GM18499 (cell line): ENCODE data around the gene STK24.
"Not testable (repeated sequence)": the region's sequence is repeated elsewhere in the genome, so short reads cannot be mapped to it uniquely, and the experiment has no call there.

Source experiments
- ATAC-seq: cut with Tn5 transposase; IDR thresholded peaks from one replicate; pipeline ENCODE4 v1.9.1; 2021; ENCODE audit warnings: moderate number of reproducible peaks; ENCODE audit not compliant: insufficient read depth, unreplicated experiment

STK24 gene

DNA sequence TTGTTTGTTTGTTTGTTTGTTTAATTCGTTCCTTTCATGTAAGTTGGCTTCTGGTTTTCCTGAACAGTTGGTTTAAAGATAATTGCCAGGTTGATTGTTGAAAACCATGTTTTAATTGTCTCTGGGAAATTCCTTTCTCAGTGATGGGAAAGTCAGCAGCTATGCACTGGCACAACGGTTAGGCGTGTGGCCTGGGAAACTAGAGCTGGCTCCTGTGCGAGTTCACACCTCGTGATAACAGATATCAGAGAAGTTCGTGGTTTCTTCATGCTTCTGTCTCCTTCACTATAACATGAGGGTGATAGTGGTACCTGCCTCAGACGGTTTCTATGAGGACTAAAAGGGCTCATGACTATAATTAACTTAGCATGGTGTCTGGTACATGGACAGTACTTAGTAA is 153.5 kb downstream of the STK24 start:
- no peak for ATAC-seq

DNA sequence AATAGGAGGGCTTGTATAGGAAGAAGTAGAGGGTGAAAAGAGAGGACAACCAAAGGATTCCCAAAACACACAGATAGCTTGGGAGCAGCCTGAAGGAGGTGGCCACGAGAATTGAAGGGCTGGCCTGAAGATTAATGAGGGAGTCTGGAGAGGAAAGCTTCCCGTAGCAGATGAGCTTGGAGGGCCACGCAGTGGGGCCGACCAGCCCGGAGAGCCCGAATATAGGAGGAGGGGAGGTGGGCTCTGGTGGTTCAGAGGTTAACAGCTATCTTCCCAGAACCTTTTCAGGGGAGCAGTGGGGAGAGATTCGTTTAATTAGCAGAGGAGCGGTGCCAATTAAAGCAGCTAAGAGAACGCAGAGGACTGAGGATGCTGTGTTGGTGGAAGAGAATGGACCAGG is 154.9 kb downstream of the STK24 start:
- ATAC-seq: no peak

DNA sequence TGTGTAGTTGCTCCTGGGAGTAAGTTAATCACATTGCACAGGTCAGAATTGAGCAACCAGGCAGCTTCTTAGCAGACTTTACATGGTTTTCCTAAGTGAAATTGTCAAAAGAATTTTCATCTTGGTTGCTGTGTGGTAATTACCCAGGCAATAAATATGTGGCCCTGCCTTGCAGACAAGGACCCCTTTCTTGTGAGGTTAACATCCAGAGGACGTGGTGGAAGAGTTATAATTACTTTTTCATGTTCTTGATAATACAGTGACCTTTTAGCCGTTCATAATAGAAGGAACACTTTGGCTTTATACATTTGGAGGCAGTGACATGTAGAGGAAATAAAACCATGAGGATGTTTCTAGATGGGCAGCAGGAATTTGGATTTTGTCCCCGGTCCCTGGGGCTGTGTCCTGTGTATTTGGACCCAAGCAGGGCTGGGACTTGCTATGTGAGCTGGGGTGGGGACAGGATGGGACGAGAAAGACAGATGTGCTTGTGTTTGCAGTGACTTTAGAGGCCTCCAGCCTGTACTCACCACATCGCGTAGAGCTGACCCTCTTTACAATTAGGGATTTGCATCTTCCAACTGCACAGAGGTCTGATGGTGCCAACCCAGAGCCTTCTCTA is 156.2 kb downstream of the STK24 start:
- ATAC-seq: no peak

DNA sequence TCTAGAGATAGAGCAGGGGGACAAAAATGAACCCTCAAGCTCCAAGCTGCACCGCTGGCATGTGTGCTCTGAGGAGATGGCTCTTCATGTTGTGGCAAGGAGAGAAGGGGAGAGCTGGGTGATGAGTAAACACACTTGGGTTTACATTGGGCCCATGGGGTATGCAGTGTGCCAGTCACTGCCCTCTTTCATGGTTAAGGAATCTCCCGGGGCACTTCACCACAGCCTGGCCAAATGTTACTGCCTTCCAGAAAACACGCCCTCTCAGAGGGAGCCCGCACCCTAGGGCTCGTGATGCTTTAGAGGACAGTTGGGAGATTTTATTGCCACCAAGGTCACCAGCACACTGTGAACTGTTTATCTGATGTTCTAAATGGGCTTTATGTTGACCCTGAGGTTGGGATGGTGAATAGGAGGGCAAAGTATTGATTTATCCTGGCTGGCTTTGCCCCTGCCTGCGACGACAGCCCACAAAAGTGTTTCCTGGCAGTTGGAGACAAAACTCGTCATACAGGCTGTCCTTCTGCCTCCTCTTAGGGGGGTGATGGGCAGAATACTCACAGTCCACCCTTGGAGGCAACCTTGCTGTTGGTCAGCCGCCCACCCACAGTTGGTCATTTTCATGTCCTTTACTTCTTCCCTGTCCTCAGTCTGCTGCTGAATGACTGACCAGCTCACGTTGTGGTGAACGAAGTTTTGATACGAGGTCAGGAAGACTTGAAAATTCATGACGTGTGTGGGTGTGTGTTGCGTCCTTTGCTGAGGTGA is 156.9 kb downstream of the STK24 start:
- no peak for ATAC-seq

DNA sequence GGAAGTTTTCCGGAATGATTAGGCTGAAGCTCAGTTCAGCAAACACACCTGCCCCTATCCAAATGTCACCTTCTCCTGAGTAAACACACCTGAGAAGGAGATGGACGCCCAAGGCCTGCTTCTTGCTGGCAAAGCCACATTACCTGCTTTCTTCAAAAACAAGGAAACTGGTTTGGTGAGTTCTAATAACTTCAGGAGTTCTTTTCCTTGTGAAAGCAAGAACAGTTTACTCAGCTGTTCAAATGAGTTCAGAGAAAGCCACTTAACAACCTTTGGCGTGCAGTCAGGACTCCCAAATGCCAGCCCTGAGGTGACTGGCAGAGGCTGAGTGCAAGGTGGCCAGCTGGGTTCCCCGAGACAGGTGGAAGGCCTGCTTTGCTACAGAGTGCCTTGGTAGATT is 160.5 kb downstream of the STK24 start:
- ATAC-seq: no peak

DNA sequence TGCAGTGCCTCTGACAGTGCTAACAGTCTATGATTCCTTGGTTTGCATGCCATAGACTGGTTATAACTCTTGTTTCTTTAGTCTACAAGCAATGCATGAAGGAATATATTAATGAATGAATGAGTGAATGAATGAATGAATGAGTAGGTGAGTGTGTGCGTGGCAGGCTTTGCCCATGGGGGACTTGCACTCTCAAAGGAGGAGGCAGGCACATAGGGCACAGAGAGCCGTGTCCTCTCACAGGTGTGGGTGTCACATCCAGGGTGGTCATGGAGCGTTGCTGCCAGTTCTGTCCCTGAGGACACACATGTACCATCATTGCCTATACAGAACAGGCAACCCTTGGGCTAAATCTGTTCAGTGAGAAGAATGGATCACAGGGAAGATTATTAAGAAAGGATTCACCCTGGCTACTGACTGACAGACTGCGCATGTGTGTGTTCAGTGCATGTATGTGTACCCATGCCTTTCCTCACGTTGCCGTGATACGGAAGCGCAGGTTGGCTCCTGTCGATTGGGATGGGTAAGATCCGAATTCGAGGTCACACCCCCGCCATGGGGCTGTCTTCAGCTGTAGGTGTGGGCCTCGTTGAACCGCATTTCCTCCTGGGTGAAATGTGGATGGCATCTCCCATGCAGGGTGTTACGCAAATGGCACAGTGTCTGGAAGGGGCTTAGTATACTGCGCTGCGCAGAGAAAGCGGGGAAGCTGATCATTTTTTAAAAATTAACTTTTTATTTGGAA is 161.4 kb downstream of the STK24 start:
- no peak for ATAC-seq

DNA sequence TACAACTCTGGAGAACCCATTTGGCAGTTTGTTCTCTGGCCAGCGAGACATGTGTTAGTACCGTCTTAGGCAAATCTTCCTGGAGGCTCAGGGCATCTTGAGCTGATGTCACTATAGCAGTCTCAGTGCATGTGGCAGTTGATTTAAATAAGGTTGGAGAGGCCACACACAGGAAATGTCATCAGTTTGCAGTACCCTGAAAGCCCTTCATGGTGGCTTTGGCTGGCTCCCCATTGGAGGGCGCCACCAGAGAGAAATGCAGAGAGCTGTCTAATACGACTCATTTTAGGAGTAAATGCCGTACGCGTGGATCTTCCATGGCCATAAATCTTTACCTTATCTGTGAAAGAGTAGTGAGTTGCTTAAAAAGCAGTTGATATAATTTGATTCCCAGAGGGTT is 163.1 kb downstream of the STK24 start:
- no peak for ATAC-seq

DNA sequence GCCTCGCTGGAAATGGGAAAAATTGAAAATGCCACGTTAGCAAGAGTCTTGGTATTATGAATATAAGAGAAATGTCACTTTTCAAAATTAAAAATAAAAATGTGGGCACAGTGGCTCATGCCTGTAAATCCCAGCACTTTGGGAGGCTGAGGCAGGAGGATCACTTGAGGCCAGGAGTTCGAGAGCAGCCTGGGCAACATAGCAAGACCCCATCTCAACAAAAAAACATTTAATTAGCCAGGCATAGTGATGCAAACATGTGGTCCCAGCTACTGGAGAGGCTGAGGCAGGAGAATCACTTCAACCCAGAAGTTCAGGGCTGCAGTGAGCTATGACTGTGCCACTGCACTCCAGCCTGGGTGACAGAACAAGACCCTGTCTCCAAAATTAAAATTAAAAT is 163.6 kb downstream of the STK24 start:
- not testable (repeated sequence) for ATAC-seq

DNA sequence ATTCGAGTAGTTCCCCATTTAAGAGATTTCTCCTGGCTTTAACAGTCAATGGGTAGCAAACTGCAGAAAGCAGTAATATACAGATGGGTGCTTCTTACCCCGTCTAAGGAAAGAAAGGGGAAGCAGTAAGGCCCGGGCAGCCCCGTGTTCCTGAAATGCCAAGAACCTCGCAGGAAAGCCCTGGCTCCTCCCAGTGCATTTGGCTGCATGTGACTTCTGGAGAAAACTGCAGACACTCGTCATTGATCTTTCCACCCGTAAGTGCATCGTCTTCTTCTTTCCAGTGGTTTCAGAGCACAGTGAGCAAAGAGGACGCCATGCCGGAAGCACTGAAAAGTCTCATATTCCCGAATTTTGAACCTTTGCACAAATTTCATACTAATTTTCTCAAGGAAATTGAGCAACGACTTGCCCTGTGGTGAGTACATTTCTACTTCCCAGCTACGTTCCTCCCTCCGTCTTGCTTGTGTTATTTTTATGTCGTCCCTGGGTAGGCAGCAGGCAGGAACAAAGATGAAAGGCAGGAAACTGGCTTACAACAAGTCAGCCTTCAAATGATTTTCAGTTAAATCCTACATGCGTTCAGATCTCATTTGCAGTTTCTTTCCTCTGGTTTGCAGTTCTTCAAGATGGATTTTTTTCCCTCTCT is 165.2 kb downstream of the STK24 start:
- no peak for ATAC-seq

DNA sequence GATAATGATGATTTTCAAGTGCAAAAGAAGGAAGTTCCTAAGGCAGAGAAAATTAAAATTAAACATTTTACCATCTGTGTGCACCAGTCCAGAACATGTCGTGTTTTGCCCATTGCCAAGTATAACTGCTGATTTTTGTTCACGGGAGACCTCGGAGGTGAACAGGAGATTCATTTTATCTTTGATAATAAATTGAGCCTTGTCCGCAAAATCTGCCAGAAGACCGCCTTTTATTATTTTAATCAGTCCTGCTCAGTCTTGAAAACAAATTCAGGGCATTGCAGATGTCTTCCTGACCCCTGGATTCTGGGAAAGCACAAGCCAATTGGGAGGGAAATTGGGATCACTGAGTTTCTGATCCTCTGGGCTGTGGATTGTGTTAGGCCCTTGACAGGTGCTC is 165.9 kb downstream of the STK24 start:
- no peak for ATAC-seq

DNA sequence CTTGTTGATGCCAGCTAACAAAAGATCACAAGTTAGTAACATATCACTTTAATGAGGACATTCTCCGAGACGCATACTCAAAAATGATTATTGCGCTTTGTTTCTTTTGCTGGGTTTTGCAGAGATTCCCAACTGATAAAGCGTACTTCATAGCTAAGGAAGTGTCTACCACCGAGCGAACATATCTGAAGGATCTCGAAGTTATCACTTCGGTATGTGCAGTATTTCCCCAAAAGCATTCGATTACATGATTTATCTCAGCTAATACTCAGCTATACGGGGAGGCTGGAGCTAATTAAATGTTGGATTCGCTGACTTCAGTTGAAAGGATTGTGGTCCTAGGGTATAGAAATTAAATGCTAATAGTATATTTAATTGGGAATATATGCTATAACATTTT is 166.3 kb downstream of the STK24 start:
- no peak for ATAC-seq

DNA sequence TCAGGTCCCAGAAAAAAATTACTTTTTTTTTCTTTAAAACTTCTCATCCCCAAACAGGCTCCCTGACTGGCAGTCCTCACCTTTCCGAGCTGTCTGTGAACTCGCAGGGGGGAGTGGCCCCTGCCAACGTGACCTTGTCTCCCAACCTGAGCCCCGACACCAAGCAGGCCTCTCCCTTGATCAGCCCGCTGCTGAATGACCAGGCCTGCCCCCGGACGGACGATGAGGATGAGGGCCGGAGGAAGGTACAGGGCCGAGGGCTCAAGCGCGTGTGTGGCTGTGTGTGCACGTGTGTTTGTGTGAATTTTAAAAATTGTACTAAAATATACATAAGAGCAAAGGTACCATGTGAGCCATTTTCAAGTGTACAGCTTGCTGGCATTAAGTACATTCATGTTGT is 167.6 kb downstream of the STK24 start:
- ATAC-seq: no peak

DNA sequence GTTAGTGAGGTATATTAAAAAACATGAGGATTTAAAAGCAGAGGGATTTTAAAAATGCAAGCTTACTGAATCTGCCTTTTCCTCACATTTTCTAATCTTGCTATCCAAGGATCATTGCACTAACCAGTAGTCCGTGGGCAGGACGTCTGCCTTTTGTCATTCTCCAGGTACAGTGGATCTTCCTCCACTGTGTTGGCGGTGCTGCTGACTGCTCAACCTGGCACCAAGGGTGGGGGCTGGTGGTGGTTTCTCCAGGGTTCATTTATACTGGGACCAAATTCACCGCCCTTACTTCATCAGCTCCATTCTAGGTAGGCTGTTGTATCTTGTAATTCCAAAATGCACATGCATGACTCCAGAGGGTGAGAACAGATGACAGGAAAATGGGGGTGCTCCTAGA is 169.3 kb downstream of the STK24 start:
- ATAC-seq: no peak

DNA sequence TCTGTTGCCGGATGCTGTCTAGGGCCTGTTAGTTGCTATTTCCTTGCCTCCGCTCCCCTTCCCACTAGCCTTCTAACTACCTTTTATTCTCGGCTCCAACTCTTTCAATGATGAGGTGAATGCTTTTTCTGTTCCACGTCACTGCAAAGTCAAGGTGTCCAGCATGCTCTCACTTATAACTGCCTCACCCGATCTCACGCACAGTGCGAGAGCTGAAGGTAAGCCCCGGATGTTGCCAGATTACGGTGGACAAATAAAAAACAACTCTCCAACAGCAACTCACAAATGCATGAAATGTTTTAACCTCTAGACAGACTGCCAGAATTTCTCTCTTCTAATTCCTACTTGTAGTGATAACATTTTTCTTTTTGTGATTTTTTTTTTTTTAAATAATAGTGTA is 169.9 kb downstream of the STK24 start:
- no peak for ATAC-seq

DNA sequence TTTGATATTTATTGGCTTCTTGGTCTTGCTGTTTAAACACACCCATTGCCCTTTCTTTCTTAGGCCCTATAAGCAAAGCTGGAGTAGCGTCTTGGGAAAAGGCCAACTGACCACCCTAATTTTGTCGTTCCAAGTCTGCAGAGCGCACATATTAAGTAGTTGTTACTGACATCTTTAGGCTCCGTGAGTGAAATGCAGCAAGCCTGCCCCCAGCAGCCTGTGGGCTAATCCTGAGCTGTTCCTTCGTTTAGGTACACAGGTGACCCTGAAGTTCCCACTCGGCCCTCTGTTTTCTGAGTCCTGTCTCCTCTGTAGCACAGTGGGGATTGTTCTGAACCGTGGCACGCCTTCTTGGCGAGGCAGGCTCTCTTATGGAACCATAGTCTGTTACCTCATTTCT is 170.5 kb downstream of the STK24 start:
- ATAC-seq: no peak

DNA sequence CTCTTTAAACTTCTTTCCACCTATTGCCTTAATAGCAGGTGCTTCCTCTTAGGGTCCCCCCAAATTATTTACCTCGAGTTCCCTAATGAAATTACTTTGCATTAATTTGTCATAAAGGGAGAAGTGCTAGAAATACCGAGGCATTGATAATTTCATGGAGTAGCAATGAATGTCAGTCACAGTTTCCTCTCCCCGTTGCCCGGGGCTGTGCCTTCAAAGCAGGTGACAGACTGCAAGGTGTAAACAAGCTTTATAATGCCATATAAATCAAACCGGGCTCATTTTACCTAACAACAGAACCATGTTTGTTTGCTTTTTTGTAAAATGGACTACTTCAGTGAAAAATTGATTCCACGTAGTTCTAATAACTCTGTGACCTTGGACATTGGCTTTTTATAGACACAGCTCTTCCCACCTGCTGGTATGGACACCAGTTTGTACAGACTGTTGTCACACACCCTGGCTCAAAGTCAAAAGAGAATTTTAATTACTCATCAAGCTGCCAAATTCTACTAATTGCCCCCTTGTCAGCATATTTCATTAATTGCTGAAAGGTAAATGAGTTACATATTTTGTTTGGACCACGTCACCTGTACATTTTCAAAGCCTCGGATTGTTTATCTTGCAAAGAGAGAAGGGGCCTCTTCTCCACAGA is 171.1 kb downstream of the STK24 start:
- no peak for ATAC-seq

DNA sequence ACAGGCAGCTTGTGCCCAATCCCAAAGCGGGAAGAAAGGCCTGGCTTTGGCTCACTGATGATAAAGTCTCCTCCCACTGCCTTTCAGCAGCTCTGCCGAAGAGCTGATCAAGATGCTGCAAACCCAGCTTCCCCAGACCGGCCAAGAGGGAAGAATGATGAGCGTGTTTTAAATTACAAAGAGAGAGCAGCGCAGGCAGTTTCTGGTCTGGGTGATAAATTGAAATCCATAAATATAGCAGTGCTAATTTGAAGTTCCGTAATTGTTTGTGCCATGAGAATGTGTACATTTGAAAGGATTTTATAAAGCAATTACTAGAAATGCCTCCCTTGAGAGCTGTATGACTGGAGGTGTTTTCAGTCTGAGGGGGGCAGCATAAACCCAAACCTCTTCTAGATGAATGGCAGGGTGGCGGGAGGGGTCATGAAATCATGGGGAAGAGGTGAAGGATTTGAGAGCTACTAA is 171.8 kb downstream of the STK24 start:
- no peak for ATAC-seq

DNA sequence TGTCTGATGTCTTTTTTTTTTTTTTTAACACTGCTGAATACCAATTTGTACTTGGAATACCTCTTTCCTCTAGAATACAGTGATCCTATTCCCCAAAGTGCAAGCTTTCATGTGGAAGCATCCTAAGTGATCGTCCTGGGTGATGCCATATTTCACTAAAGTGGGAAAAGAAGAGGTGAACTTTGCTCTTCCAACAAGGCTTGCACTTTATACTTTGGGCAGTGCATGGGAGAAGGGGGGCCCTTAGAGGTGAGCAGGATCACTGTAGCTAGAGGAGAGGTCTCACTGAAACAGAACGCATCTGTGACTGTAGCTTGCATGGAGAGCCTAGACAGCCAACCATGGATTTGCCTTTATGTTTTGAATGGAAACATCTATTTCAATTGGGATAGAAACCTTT is 173.8 kb downstream of the STK24 start:
- no peak for ATAC-seq

DNA sequence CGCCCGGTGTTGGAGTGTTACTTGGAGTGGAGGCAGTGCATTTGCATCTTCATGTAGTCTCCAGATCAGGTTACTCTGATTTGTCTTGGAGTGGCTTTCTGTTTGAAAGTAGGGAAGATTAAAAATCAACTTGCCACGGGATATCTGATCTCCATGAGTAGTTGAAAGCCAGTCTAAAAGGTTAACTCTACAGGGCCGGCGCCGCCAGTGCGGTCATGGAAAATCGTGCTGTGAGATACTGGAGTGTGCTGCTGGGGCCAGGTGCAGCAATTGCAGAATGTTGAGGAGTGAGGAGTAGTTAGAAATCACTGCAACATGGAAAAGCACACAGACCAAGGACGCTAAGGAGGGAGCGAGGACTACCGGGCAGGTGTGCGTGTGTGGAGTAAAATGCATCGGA is 175.0 kb downstream of the STK24 start:
- no peak for ATAC-seq

DNA sequence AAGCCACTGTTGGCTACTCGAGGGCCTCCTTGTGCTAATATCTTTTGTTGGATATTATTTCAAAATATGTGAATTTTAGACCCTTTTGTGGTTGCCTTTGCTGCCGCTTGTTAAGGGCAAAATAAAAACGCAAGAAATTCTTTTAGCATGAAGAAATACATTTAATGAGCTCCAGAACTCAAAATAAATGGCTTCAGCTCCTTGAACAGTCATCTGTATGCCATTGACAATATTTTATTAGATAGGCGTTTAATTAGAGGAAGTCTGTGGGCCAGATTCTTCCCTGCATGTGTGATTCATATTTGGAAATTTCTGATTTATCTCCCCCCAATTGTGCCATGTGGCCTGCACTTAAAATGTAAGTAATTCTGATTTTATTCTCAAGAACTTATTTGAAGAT is 177.2 kb downstream of the STK24 start:
- ATAC-seq: no peak
